ENCODE measurements around the gene KLRG1.

DNA sequence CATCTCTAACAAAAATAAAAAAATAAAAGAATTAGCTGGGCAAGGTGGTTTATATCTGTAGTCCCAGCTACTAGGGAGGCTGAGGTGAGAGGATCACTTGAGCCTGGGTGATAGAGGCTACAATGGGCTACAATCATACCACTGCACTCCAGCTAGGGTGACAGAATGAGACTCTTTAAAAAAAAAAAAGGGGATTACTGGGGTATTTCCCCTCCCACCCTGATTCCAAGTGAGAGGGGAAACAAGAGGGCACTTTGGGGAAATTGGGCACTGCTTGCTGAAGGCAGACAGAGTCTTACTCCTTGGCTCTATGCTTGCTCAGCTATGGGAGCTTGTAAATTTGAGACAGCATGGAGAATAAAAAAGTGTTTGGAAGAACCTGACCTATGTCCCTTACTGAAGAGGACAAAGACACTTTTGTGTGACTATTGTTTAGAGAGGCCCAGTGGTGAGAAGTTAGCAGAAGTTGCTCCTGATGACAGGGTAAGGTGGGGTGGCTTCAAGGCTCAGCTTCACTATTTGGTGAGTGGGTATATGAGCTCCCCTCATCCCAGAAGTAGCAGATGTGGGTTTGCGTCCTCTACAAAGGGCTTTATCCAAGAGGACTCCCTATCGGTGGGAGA, 44.0 kb downstream of the KLRG1 start:
- TF ChIP-seq, protein P1, sequence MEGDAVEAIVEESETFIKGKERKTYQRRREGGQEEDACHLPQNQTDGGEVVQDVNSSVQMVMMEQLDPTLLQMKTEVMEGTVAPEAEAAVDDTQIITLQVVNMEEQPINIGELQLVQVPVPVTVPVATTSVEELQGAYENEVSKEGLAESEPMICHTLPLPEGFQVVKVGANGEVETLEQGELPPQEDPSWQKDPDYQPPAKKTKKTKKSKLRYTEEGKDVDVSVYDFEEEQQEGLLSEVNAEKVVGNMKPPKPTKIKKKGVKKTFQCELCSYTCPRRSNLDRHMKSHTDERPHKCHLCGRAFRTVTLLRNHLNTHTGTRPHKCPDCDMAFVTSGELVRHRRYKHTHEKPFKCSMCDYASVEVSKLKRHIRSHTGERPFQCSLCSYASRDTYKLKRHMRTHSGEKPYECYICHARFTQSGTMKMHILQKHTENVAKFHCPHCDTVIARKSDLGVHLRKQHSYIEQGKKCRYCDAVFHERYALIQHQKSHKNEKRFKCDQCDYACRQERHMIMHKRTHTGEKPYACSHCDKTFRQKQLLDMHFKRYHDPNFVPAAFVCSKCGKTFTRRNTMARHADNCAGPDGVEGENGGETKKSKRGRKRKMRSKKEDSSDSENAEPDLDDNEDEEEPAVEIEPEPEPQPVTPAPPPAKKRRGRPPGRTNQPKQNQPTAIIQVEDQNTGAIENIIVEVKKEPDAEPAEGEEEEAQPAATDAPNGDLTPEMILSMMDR (IDR thresholded peaks at IDR 0.05; ENCODE audit: insufficient read depth, low read length) = no peak
- no peak for TF ChIP-seq POLR2AphosphoS5 (IDR thresholded peaks at IDR 0.05; ENCODE audit: low read depth)
